ENCODE measurements around the gene FOXO6. TPM values are rescaled to one million over a fixed set of nuclear protein-coding genes. Genes with fewer than 3 reads are reported as not detected.

The FOXO6 gene
- total RNA-seq, 1 donor from 2014 or later = 2.8 TPM

- Mint-ChIP-seq H3K4me3 (ENCODE audit: low read depth) (peak overlapping the region; percentile 38), H3K4me1 (ENCODE audit: low read depth) (peaks cover 12% of the 10 kb centered on the region), H3K9me3 (ENCODE audit: low read depth) (no peaks in the 10 kb centered on the region), H3K27me3 (peaks cover 49% of the 10 kb centered on the region), H3K27ac (no peak overlapping the region), H3K36me3 (ENCODE audit: insufficient read depth) (no peaks in the 10 kb centered on the region)
- TF ChIP-seq, protein P1, sequence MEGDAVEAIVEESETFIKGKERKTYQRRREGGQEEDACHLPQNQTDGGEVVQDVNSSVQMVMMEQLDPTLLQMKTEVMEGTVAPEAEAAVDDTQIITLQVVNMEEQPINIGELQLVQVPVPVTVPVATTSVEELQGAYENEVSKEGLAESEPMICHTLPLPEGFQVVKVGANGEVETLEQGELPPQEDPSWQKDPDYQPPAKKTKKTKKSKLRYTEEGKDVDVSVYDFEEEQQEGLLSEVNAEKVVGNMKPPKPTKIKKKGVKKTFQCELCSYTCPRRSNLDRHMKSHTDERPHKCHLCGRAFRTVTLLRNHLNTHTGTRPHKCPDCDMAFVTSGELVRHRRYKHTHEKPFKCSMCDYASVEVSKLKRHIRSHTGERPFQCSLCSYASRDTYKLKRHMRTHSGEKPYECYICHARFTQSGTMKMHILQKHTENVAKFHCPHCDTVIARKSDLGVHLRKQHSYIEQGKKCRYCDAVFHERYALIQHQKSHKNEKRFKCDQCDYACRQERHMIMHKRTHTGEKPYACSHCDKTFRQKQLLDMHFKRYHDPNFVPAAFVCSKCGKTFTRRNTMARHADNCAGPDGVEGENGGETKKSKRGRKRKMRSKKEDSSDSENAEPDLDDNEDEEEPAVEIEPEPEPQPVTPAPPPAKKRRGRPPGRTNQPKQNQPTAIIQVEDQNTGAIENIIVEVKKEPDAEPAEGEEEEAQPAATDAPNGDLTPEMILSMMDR (IDR thresholded peaks at IDR 0.05; ENCODE audit: unreplicated experiment) = no peak
- DNase-seq (ENCODE audit: low spot score, unreplicated experiment) = no peak
These were observed 1.7 kb downstream of the FOXO6 start for GRCh38 chr1:41362749-41363590.

- H3K4me1 Mint-ChIP-seq (ENCODE audit: low read depth) = peaks cover 7% of the 10 kb centered on the region
- no peak overlapping the region for H3K27ac Mint-ChIP-seq
- DNase-seq (ENCODE audit: low spot score, unreplicated experiment) = no peak
- TF ChIP-seq, protein P1 (IDR thresholded peaks at IDR 0.05; ENCODE audit: unreplicated experiment) = no peak
- peaks cover 51% of the 10 kb centered on the region for H3K27me3 Mint-ChIP-seq
- H3K36me3 Mint-ChIP-seq (ENCODE audit: insufficient read depth) = no peaks in the 10 kb centered on the region
- H3K9me3 Mint-ChIP-seq (ENCODE audit: low read depth) = no peaks in the 10 kb centered on the region
- H3K4me3 Mint-ChIP-seq (ENCODE audit: low read depth) = peak overlapping the region; percentile 25
These were observed 2.5 kb downstream of the FOXO6 start for GRCh38 chr1:41363591-41364320.

DNA sequence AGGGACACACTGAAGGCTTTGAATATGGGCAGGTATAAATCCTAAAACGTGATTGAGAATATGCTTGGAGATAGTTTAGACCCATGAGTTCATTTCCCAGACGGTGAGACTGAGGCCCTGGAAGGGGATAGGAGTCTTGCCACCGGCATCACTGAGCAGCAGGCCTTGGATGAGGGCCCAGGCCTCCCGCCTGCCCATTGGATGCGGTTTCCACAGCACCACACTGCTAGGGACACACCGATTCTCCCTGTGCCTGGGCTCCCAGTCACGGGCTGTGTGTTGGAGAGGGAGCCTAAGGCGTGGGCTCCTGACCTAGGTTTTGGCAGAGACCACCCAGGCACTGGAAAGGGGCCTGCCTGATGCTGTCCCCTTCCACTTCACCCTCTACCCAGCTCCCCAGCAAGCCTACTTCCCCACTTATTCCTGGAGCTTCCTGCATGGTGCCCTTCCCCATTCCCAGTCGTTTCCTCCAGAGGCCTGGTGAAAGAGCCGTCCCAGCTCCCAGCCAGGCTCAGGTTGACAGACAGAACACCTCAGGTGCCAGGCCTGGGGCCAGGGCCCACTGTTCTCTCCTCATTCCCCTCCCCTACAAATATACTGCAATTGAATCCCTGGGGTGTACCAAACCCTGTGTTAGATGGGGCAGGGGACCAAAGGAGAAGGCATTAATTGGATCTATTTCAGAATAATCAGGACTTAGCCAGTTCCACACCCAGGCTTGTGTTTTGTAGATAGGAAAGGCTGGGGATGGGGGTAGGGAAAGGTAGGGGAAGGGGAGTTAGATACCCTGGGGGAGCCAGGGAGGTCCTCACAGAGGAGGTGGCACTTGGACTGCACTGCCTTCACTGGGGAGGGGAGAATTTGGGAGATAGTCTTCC, 3.4 kb downstream of the FOXO6 start:
- Mint-ChIP-seq H3K27me3 (peaks cover 54% of the 10 kb centered on the region), H3K9me3 (ENCODE audit: low read depth) (no peaks in the 10 kb centered on the region), H3K4me1 (ENCODE audit: low read depth) (peaks cover 13% of the 10 kb centered on the region), H3K27ac (no peak overlapping the region), H3K36me3 (ENCODE audit: insufficient read depth) (no peaks in the 10 kb centered on the region), H3K4me3 (ENCODE audit: low read depth) (no peak overlapping the region)
- DNase-seq (ENCODE audit: low spot score, unreplicated experiment) = no peak
- TF ChIP-seq, protein P1 (IDR thresholded peaks at IDR 0.05; ENCODE audit: unreplicated experiment) = no peak

- TF ChIP-seq, protein P1 (IDR thresholded peaks at IDR 0.05; ENCODE audit: unreplicated experiment) = no peak
- Mint-ChIP-seq H3K9me3 (ENCODE audit: low read depth) (no peaks in the 10 kb centered on the region), H3K4me3 (ENCODE audit: low read depth) (peak overlapping the region; percentile 7), H3K27ac (no peak overlapping the region), H3K36me3 (ENCODE audit: insufficient read depth) (no peaks in the 10 kb centered on the region), H3K4me1 (ENCODE audit: low read depth) (peaks cover 10% of the 10 kb centered on the region), H3K27me3 (peaks cover 50% of the 10 kb centered on the region)
- no peak for DNase-seq (ENCODE audit: low spot score, unreplicated experiment)
These were observed 4.0 kb downstream of the FOXO6 start for GRCh38 chr1:41365320-41365633.

Measured in progenitor cell of endocrine pancreas (in vitro differentiated cells).